GM12892 (cell line): ENCODE measurements around the gene SPSB1.

ENCODE experiments used
- POLR2A ChIP-seq: IDR thresholded peaks from 2 replicates; pipeline ENCODE4 v1.6.1; 2011; ENCODE audit warnings: low read depth, low read length, control low read depth
- POLR2AphosphoS5 ChIP-seq: IDR thresholded peaks from 2 replicates; pipeline ENCODE4 v1.6.1; 2011; ENCODE audit warnings: low read depth, low read length, control low read depth

GRCh38 chr1:9371951-9372350 is 79.3 kb downstream of the SPSB1 start:
- no peak for TF ChIP-seq POLR2A
- TF ChIP-seq POLR2AphosphoS5 = no peak
